ENCODE measurements around the gene RTKN2.

- no peak for TF ChIP-seq CTCF (conservative IDR thresholded peaks at IDR 0.05; ENCODE audit: low read length)
- TF ChIP-seq EZH2phosphoT487 (IDR thresholded peaks at IDR 0.05; ENCODE audit: borderline replicate concordance) = no peak
Observed at GRCh38 chr10:62149621-62150020, 119.0 kb downstream of the RTKN2 start.

All from Loucy (cell line).